ENCODE measurements around the gene RGL1. TPM values are rescaled to one million over a fixed set of nuclear protein-coding genes. Genes with fewer than 3 reads are reported as not detected.

Gene RGL1
- total RNA-seq, 1 experiment from 2014 or later: 0.92 TPM

DNA sequence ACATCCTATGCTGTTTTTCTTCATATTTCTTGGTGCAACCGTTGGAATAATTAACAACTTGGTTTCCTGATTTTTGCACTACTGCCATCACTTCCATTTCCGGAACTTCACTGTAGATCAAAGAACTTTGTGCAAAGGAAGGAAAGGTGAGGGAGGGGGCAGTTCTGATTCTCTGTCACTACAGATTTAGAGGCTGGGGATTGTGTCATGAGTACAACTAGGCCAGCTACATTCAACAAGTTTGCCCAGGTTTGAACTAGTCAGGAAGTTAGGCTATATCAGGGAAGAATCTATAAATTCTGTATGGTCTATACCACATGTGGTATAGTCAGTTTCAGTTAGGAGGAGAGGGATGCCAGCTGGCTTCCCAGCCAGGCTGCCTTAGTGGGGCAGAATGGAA, 84.2 kb downstream of the RGL1 start:
- CTCF ChIA-PET: no interaction called here
- no peaks in the 10 kb centered on the region for H3K4me1 ChIP-seq (ENCODE audit: control insufficient read depth, insufficient read depth, low read length)
- no peak for ATAC-seq
- no peaks in the 10 kb centered on the region for H3K27me3 ChIP-seq (ENCODE audit: control insufficient read depth, insufficient read depth, low read length)
- no peak for TF ChIP-seq POLR2AphosphoS5 (IDR thresholded peaks at IDR 0.05; ENCODE audit: low read depth, low read length)
- TF ChIP-seq SIN3A (IDR thresholded peaks at IDR 0.05; ENCODE audit: borderline replicate concordance, insufficient read depth, low read depth, low read length): no peak
- H3K36me3 ChIP-seq (ENCODE audit: control insufficient read depth, insufficient read depth, low read length): no peaks in the 10 kb centered on the region
- DNase-seq (ENCODE audit: low read depth, low spot score): no peak
- no TSS peak for BruUV-seq (replicated peaks)
- no peak overlapping the region for H3K4me3 ChIP-seq (ENCODE audit: low read depth in 2 of 2, low read length in 2 of 2)
- in situ Hi-C loops (cut with HindIII; ENCODE audit: low pct_unique_long_range_greater_than_20kb, low sequenced_read_pairs) (no loop called here), intact Hi-C loops (cut with micrococcal nuclease; ENCODE audit: unreplicated experiment) (no loop called here)
- no peaks in the 10 kb centered on the region for H3K9me3 ChIP-seq (ENCODE audit: control insufficient read depth, insufficient read depth, low read depth, low read length)
- POLR2A ChIA-PET: no interaction called here
- no peak overlapping the region for H3K27ac ChIP-seq (ENCODE audit: low read length)

DNA sequence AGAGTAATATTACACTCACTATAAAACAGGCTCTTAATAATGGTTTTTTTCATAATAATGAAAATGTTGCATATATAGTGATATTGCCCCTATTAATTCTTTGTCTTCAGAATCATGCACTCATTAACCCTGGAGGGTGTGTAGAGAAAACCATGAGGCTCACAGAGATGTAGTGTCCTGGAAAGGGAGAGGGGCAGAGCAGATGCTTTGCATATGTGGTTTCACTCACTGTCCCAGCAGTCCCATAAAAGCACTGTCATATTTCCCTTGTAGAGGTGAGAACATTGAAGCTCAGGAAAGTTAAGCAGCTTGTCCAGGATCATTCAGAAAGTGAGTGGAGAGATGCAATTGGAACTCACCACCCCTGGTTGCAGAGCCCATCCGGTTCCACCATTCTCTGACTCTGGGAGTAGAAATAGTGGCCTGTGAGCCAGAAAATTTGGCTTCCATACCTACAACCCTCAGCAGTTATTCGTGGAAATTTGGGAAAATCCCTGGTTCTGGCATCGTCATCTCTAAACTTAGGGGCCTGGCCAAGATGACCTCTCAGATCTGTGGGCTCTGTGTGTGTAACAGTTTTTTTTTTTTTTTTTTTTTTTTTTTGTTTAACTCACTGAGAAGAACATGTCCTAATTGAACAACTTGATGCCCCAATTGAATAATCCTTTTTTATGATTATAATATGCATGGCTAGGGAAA, 86.4 kb downstream of the RGL1 start:
- no peak overlapping the region for H3K4me3 ChIP-seq (ENCODE audit: low read depth in 2 of 2, low read length in 2 of 2)
- no peak for TF ChIP-seq SIN3A (IDR thresholded peaks at IDR 0.05; ENCODE audit: borderline replicate concordance, insufficient read depth, low read depth, low read length)
- TF ChIP-seq REST (IDR thresholded peaks at IDR 0.05; ENCODE audit: insufficient read depth in 1 of 2, low read depth in 2 of 2, low read length in 1 of 2): no peak
- TF ChIP-seq POLR2AphosphoS5 (IDR thresholded peaks at IDR 0.05; ENCODE audit: low read depth, low read length): no peak
- no peak for TF ChIP-seq TCF7L2 (IDR thresholded peaks at IDR 0.05; ENCODE audit: low read depth, low read length)
- no peak for TF ChIP-seq CTCF (IDR thresholded peaks at IDR 0.05)
- ATAC-seq (no peak), DNase-seq (ENCODE audit: low read depth, low spot score) (no peak)
- in situ Hi-C loops (cut with HindIII; ENCODE audit: low pct_unique_long_range_greater_than_20kb, low sequenced_read_pairs): no loop called here
- no peaks in the 10 kb centered on the region for H3K4me1 ChIP-seq (ENCODE audit: control insufficient read depth, insufficient read depth, low read length)
- H3K27me3 ChIP-seq (ENCODE audit: control insufficient read depth, insufficient read depth, low read length): no peaks in the 10 kb centered on the region
- no peaks in the 10 kb centered on the region for H3K36me3 ChIP-seq (ENCODE audit: control insufficient read depth, insufficient read depth, low read length)
- intact Hi-C loops (cut with micrococcal nuclease; ENCODE audit: unreplicated experiment): no loop called here
- no peaks in the 10 kb centered on the region for H3K9me3 ChIP-seq (ENCODE audit: control insufficient read depth, insufficient read depth, low read depth, low read length)
- ChIA-PET POLR2A (no interaction called here), CTCF (interaction anchor here (1.4 kb wide), 1 partner anchor 25 kb away, joined by 3 read pairs; no protein-coding TSS in a partner anchor)
- BruUV-seq (replicated peaks): no TSS peak
- no peak overlapping the region for H3K27ac ChIP-seq (ENCODE audit: low read length)

DNA sequence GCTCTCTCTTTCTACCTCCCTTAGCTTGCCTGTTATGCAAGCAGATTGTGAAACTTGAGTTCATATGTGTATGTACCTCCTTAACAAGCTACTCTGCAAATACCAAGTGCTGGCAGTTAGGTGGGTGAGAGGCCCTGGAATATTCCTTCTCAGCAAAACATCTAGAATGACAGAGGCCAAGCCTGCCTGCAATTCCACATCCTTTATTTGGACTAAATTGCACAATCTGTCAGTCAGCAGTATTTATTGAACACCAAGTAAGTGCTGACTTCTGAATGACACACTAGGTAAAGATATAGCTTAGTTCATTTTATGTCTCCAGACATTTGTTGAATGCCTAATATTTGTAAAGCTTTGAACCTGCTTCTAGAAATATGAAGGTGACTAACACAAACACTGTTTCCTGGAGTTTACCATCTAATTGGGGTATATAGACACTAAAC, 87.5 kb downstream of the RGL1 start:
- BruUV-seq (replicated peaks): no TSS peak
- ChIA-PET POLR2A (no interaction called here), CTCF (interaction anchor here (1.4 kb wide), 1 partner anchor 24 kb away, joined by 3 read pairs; no protein-coding TSS in a partner anchor)
- H3K27me3 ChIP-seq (ENCODE audit: control insufficient read depth, insufficient read depth, low read length): no peaks in the 10 kb centered on the region
- TF ChIP-seq TCF7L2 (IDR thresholded peaks at IDR 0.05; ENCODE audit: low read depth, low read length) (no peak), CTCF (IDR thresholded peaks at IDR 0.05) (no peak), SIN3A (IDR thresholded peaks at IDR 0.05; ENCODE audit: borderline replicate concordance, insufficient read depth, low read depth, low read length) (no peak), POLR2AphosphoS5 (IDR thresholded peaks at IDR 0.05; ENCODE audit: low read depth, low read length) (no peak), REST (IDR thresholded peaks at IDR 0.05; ENCODE audit: insufficient read depth in 1 of 2, low read depth in 2 of 2, low read length in 1 of 2) (no peak)
- no peaks in the 10 kb centered on the region for H3K9me3 ChIP-seq (ENCODE audit: control insufficient read depth, insufficient read depth, low read depth, low read length)
- ATAC-seq (no peak), DNase-seq (ENCODE audit: low read depth, low spot score) (no peak)
- no peak overlapping the region for H3K27ac ChIP-seq (ENCODE audit: low read length)
- no peak overlapping the region for H3K4me3 ChIP-seq (ENCODE audit: low read depth in 2 of 2, low read length in 2 of 2)
- intact Hi-C loops (cut with micrococcal nuclease; ENCODE audit: unreplicated experiment): no loop called here
- no peaks in the 10 kb centered on the region for H3K36me3 ChIP-seq (ENCODE audit: control insufficient read depth, insufficient read depth, low read length)
- H3K4me1 ChIP-seq (ENCODE audit: control insufficient read depth, insufficient read depth, low read length): no peaks in the 10 kb centered on the region
- in situ Hi-C loops (cut with HindIII; ENCODE audit: low pct_unique_long_range_greater_than_20kb, low sequenced_read_pairs): no loop called here
